GM19324 (cell line): Measurements from ENCODE around the gene ZBTB44.

Experiments used
- ATAC-seq: cut with Tn5 transposase; IDR thresholded peaks from one replicate; pipeline ENCODE4 v1.9.1; 2021; ENCODE audit warnings: mild to moderate bottlenecking, moderate library complexity; ENCODE audit not compliant: unreplicated experiment, low FRiP score

The ZBTB44 gene

DNA sequence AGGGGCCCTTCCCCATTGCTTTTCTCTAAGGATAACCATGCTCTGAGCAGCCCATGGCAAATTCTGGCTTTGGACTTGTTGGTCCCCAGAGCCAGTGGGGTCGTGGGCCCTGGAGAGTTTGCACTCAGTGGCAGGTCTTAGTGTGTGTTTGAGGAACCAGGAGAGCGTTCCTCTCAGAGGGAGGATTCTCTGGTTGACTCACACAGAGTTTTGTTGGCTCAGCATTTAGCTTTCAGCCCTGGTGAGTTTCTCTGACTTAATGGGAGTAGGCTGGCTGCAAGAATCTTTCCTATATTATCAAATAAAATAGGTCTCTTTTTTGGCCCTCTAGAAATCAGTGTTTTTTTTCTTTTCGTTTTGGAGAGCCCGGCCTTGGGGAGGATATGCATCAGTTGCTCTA lies 134.2 kb downstream of the ZBTB44 start:
- no peak for ATAC-seq

- no peak for ATAC-seq
These were observed 135.1 kb downstream of the ZBTB44 start for GRCh38 chr11:130179396-130180306.

DNA sequence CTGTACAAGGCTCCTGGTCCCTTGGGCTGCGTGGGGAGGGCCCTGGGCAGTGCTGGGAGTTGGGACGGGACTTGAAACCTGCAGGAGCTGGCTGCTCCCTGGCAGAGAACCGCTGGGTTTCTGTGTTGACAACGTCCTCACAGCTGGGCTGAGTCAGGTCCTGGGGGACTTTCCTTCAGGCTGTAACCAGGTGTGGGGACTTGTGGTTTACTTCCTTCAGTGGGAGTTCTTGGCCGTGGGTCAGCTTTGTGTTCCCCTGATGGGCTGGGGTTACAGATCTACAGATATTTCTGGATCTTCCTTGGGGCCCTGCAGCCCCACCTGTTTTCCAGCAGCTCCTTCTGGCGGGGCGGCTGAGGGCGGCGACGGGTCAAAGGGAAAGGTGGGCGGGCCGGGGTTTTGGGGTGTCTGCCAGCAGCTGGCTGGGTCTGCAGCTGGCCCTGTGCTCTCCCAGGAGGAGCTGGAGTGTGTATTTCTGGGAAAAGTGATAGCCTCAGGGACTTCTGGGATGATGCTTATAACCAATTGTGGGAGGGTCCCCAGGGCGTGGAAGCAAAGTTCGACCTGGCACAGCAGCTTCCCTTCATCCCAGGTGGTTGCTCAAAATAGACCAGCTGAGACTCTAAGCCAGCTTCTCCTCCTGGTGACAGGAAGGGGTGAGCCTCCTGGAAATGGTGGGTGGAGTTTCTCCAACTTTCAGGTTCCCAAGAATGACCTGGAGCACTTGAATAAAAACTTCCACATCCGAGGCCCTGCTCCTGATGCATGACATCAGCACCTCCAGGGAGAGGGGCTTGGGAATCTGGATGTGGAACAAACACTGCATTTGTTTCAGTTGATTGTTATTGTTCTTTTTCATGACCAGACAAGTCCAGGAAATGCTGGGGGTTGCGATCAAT lies 136.0 kb downstream of the ZBTB44 start:
- no peak for ATAC-seq

DNA sequence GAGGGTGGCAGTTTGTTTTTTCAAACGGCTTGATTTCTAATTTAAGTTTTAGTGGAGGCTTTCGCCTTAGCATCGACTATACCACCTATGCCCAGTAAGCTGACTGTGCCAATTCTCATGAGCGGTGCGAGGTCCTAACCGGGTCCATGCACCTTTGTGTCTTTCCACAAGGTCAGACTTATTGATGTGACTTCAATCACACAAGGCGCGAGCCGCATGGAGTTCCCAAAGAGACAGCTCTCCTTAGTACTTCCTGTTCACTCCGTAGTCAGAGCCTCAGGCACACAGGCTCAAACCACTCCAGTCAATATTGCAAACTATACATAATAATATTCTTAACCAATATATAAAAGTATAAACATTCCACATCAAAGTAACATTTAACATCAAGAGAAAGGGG lies 136.9 kb downstream of the ZBTB44 start:
- no peak for ATAC-seq
